Testis (tissue), 3 donors: ENCODE results near the gene CFAP47. TPM values are rescaled to one million over a fixed set of nuclear protein-coding genes. Genes with fewer than 3 reads are reported as not detected.
"Not testable (repeated sequence)": the region's sequence is repeated elsewhere in the genome, so short reads cannot be mapped to it uniquely, and the experiment has no call there.

Experiments
- DNase-seq: peaks from one replicate; pipeline ENCODE4 v3.0.0-alpha.2; 2019
- H3K27ac ChIP-seq, 2 donors: fragments of 200-600 bp; sonication (generic); one replicate each; pipeline ENCODE4 v1.5.1; 2019
- H3K27me3 ChIP-seq: fragments of 200-600 bp; sonication (generic); one replicate; pipeline ENCODE4 v1.5.1; 2019
- H3K36me3 ChIP-seq: fragments of 200-600 bp; sonication (generic); one replicate; pipeline ENCODE4 v1.5.1; 2017; ENCODE audit warnings: low read depth; ENCODE audit errors: missing control alignments
- H3K4me1 ChIP-seq: fragments of 200-600 bp; sonication (generic); one replicate; pipeline ENCODE4 v1.5.1; 2019
- H3K4me3 ChIP-seq, 2 donors: fragments of 200-600 bp; sonication (generic); one replicate each; pipeline ENCODE4 v1.5.1; 2017 to 2019
- H3K9me3 ChIP-seq: fragments of 200-600 bp; sonication (generic); one replicate; pipeline ENCODE4 v1.5.1; 2017
- POLR2A ChIP-seq: fragments of 450-650 bp; IDR thresholded peaks from one replicate; pipeline ENCODE4 v1.6.1; 2017; ENCODE audit warnings: antibody characterized with exemption, mild to moderate bottlenecking, moderate library complexity
- whole genome bisulfite sequencing, 2 donors: methylation state at CpG; one replicate each; pipeline ENCODE4 v1.1.5; 2018; 5-methylcytosine and 5-hydroxymethylcytosine counted together
- intact Hi-C: fragments of 100-400 bp; cut with DNase I; formaldehyde crosslinking; loops from one replicate; pipeline ENCODE4 v1.15.1; 2023; ENCODE audit warnings: low total_unique reads
- polyA plus RNA-seq: library from polyadenylated mRNA; stranded (reverse); fragments of 350-450 nt; fragmentation: Illumina TruSeq; extraction: RNeasy Lipid Tissue Mini Kit (QIAGEN cat#74804); gene quantifications from one replicate; pipeline ENCODE4 v1.2.3, GENCODE V29; 2014; ENCODE audit warnings: low read depth, low replicate concordance; ENCODE audit not compliant: insufficient read depth
- total RNA-seq, 2 donors: library from RNA; depleted of rRNA; stranded (reverse); fragments of >200 nt; gene quantifications; one replicate each; pipeline ENCODE4 v1.2.3, GENCODE V29; 2016
- TF ChIP-seq, protein P1 (sequence below), 3 experiments: fragments of 450-650 bp in 2 of 3; fragments of 200-600 bp in 1 of 3; sonication (generic) in 1 of 3; IDR thresholded peaks; one replicate each; pipeline ENCODE4 v1.5.1; 2016 to 2019; ENCODE audit warnings: antibody characterized with exemption in 3 of 3, mild to moderate bottlenecking in 2 of 3, moderate library complexity in 1 of 3

The CFAP47 gene
- total and polyA plus RNA-seq, 3 donors from 2014 or later: 2.9 to 5.4 (median 3.2) TPM

GRCh38 chrX:36007207-36007606 lies 87.7 kb downstream of the CFAP47 start:
- TF ChIP-seq, protein P1, sequence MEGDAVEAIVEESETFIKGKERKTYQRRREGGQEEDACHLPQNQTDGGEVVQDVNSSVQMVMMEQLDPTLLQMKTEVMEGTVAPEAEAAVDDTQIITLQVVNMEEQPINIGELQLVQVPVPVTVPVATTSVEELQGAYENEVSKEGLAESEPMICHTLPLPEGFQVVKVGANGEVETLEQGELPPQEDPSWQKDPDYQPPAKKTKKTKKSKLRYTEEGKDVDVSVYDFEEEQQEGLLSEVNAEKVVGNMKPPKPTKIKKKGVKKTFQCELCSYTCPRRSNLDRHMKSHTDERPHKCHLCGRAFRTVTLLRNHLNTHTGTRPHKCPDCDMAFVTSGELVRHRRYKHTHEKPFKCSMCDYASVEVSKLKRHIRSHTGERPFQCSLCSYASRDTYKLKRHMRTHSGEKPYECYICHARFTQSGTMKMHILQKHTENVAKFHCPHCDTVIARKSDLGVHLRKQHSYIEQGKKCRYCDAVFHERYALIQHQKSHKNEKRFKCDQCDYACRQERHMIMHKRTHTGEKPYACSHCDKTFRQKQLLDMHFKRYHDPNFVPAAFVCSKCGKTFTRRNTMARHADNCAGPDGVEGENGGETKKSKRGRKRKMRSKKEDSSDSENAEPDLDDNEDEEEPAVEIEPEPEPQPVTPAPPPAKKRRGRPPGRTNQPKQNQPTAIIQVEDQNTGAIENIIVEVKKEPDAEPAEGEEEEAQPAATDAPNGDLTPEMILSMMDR (IDR thresholded peaks at IDR 0.05): no peak
- TF ChIP-seq POLR2A: no peak
- Histone ChIP-seq H3K9me3 (no peaks in the 10 kb centered on the region), H3K4me1 (no peaks in the 10 kb centered on the region), H3K36me3 (no peaks in the 10 kb centered on the region), H3K27ac (no peak overlapping the region), H3K27me3 (no peaks in the 10 kb centered on the region), H3K4me3 (no peak overlapping the region)
- DNase-seq: no peak
- intact Hi-C loops: no loop called here
- 65 to 70% methylated on average over 5 of the region's 5 CpGs for WGBS, 2 donors

DNA sequence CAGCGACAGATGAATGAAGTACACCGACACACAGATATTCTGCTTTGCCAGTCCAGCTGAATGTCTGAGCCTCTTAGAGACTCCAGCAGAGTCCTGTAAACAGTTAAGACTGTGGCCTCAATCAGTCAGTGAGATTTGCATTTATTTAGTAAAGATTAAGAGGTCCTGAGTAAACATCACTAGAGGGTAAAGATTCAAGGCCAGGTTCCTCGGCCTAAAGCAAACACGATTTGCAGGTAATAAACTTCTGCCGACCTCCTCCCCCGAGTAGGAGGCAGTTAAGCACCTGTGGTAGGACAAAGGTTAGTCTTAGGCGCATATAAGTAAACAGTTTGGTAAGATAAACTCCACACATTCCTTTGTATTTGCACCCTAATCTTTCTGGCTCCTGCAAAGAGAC lies 99.6 kb downstream of the CFAP47 start:
- 28% methylated on average over 5 to 7 of the region's 7 CpGs for WGBS, 2 donors
- Histone ChIP-seq H3K27me3 (no peaks in the 10 kb centered on the region), H3K27ac (no peak overlapping the region), H3K9me3 (no peaks in the 10 kb centered on the region), H3K4me1 (no peaks in the 10 kb centered on the region), H3K4me3 (no peak overlapping the region), H3K36me3 (no peaks in the 10 kb centered on the region)
- no peak for TF ChIP-seq POLR2A
- TF ChIP-seq, protein P1 (IDR thresholded peaks at IDR 0.05): no peak
- DNase-seq: no peak
- intact Hi-C loops: no loop called here

- 80 to 88% methylated on average over 2 of the region's 2 CpGs for whole genome bisulfite sequencing, 2 donors
Measured at GRCh38 chrX:36035550-36035949, 116.0 kb downstream of the CFAP47 start.

GRCh38 chrX:36062778-36063177 lies 143.2 kb downstream of the CFAP47 start:
- intact Hi-C loops: no loop called here
- no peaks in the 10 kb centered on the region for H3K9me3 ChIP-seq
- H3K36me3 ChIP-seq: no peaks in the 10 kb centered on the region
- WGBS, 2 donors: 78 to 98% methylated on average over 3 of the region's 3 CpGs
- no peak for DNase-seq
- H3K4me1 ChIP-seq: no peaks in the 10 kb centered on the region
- no peak overlapping the region for H3K27ac ChIP-seq
- TF ChIP-seq, protein P1 (IDR thresholded peaks at IDR 0.05): no peak
- TF ChIP-seq POLR2A: no peak
- no peak overlapping the region for H3K4me3 ChIP-seq
- no peaks in the 10 kb centered on the region for H3K27me3 ChIP-seq

More at GRCh38 chrX:36035550-36035949, 116.0 kb downstream of the CFAP47 start:
- H3K4me3 ChIP-seq: no peak overlapping the region
- no peaks in the 10 kb centered on the region for H3K9me3 ChIP-seq
- no peak for DNase-seq
- H3K36me3 ChIP-seq: no peaks in the 10 kb centered on the region
- intact Hi-C loops: no loop called here
- H3K27me3 ChIP-seq: no peaks in the 10 kb centered on the region
- H3K27ac ChIP-seq: no peak overlapping the region
- no peaks in the 10 kb centered on the region for H3K4me1 ChIP-seq
- TF ChIP-seq, protein P1 (IDR thresholded peaks at IDR 0.05): no peak
- no peak for TF ChIP-seq POLR2A

DNA sequence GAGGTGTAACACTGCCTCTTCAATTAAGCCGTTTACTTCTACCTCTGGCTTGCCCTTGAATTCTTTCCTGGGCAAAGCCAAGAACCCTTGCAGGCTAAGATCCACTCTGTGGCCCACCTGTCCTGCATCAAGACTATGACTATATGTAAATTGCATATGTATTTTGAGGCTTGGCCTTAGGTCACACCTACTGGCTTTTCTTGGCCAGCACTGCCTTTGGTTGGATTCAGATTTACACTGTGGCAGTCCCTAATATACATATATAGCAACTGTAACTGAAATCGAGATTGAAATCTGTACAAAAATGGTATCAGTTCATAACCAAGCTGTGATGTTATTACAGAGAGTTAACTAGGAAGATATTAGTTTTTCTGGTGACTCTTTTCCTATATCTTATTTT lies 151.5 kb downstream of the CFAP47 start:
- no peak for DNase-seq
- intact Hi-C loops: no loop called here
- Histone ChIP-seq H3K27me3 (no peaks in the 10 kb centered on the region), H3K4me3 (no peak overlapping the region), H3K4me1 (no peaks in the 10 kb centered on the region), H3K9me3 (no peaks in the 10 kb centered on the region), H3K36me3 (no peaks in the 10 kb centered on the region), H3K27ac (no peak overlapping the region)
- TF ChIP-seq POLR2A: no peak
- TF ChIP-seq, protein P1 (IDR thresholded peaks at IDR 0.05): no peak
- 93 to 94% methylated on average over 1 to 2 of the region's 2 CpGs for WGBS, 2 donors

GRCh38 chrX:36075009-36075408 lies 155.5 kb downstream of the CFAP47 start:
- 90 to 98% methylated on average over 4 to 5 of the region's 5 CpGs for WGBS, 2 donors
- DNase-seq, H3K4me3 ChIP-seq, H3K36me3 ChIP-seq, H3K27me3 ChIP-seq, intact Hi-C loops, H3K4me1 ChIP-seq, H3K27ac ChIP-seq, H3K9me3 ChIP-seq: not testable (repeated sequence)
